Measurements from ENCODE around the gene PEX12.

DNA sequence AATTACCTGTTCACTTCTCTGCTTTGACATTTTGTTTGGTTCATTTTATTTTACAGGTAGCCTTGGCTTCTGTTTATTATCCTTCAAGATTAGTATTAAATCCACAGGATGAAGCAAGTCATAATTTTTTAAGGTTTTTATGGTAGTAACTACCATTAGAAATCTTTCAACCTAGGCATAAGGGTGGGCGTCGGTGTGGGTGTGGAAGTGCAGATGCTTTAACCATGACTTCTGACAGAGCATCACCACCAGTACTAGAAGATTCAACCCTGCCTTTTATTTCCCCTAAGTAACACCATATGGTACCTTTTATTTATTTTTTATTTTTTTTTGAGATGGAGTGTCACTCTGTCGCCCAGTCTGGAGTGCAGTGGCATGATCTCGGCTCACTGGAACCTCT, 31.5 kb upstream of the PEX12 start:
- no peak for TF ChIP-seq EZH2phosphoT487 (IDR thresholded peaks at IDR 0.05; ENCODE audit: borderline replicate concordance, low read length)
- TF ChIP-seq, protein P1, sequence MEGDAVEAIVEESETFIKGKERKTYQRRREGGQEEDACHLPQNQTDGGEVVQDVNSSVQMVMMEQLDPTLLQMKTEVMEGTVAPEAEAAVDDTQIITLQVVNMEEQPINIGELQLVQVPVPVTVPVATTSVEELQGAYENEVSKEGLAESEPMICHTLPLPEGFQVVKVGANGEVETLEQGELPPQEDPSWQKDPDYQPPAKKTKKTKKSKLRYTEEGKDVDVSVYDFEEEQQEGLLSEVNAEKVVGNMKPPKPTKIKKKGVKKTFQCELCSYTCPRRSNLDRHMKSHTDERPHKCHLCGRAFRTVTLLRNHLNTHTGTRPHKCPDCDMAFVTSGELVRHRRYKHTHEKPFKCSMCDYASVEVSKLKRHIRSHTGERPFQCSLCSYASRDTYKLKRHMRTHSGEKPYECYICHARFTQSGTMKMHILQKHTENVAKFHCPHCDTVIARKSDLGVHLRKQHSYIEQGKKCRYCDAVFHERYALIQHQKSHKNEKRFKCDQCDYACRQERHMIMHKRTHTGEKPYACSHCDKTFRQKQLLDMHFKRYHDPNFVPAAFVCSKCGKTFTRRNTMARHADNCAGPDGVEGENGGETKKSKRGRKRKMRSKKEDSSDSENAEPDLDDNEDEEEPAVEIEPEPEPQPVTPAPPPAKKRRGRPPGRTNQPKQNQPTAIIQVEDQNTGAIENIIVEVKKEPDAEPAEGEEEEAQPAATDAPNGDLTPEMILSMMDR (IDR thresholded peaks at IDR 0.05; ENCODE audit: low read depth, low read length, poor library complexity, severe bottlenecking) = no peak

All from DOHH2 (cell line).